ENCODE results near the gene OR52I2.

The OR52I2 gene

GRCh38 chr11:4581443-4581842 lies at the start of gene OR52I2:
OR52I2 (plus strand) TSS chr11:4581743.
- no peak for DNase-seq (ENCODE audit: low read depth, low spot score)

GRCh38 chr11:4539603-4540219 lies 41.8 kb upstream of the OR52I2 start:
- DNase-seq (ENCODE audit: low read depth, low spot score) = no peak

- DNase-seq (ENCODE audit: low read depth, low spot score) = no peak
These were observed 40.5 kb upstream of the OR52I2 start for GRCh38 chr11:4541071-4541470.

GRCh38 chr11:4543561-4543960 lies 38.0 kb upstream of the OR52I2 start:
- no peak for DNase-seq (ENCODE audit: low read depth, low spot score)

GRCh38 chr11:4544891-4545290 lies 36.7 kb upstream of the OR52I2 start, which contains the start of gene OR52M1:
OR52M1 (plus strand) TSS chr11:4545191; CDS start chr11:4545191, 0 bp downstream.
- no peak for DNase-seq (ENCODE audit: low read depth, low spot score)

- DNase-seq (ENCODE audit: low read depth, low spot score) = no peak
These were observed 34.7 kb upstream of the OR52I2 start for GRCh38 chr11:4546878-4547277.

- DNase-seq (ENCODE audit: low read depth, low spot score) = no peak
These were observed 34.1 kb upstream of the OR52I2 start for GRCh38 chr11:4547416-4547815.

GRCh38 chr11:4551346-4551979 lies 30.1 kb upstream of the OR52I2 start:
- DNase-seq (ENCODE audit: low read depth, low spot score) = no peak

- DNase-seq (ENCODE audit: low read depth, low spot score) = no peak
These were observed 21.8 kb upstream of the OR52I2 start for GRCh38 chr11:4559527-4560440.

GRCh38 chr11:4560467-4560866 lies 21.1 kb upstream of the OR52I2 start:
- DNase-seq (ENCODE audit: low read depth, low spot score) = no peak

- no peak for DNase-seq (ENCODE audit: low read depth, low spot score)
These were observed 16.2 kb upstream of the OR52I2 start for GRCh38 chr11:4565371-4565770.

GRCh38 chr11:4569075-4569474 lies 12.5 kb upstream of the OR52I2 start:
- DNase-seq (ENCODE audit: low read depth, low spot score) = no peak

- no peak for DNase-seq (ENCODE audit: low read depth, low spot score)
These were observed 4.7 kb upstream of the OR52I2 start for GRCh38 chr11:4576880-4577279.

GRCh38 chr11:4577761-4578160 lies 3.8 kb upstream of the OR52I2 start:
- no peak for DNase-seq (ENCODE audit: low read depth, low spot score)

GRCh38 chr11:4578624-4579023 lies 2.9 kb upstream of the OR52I2 start:
- DNase-seq (ENCODE audit: low read depth, low spot score) = no peak

GRCh38 chr11:4580124-4580523 lies 1.4 kb upstream of the OR52I2 start:
- no peak for DNase-seq (ENCODE audit: low read depth, low spot score)

GRCh38 chr11:4589017-4589416 lies 7.5 kb downstream of the OR52I2 start:
- DNase-seq (ENCODE audit: low read depth, low spot score) = no peak

GRCh38 chr11:4593739-4594138 lies 12.2 kb downstream of the OR52I2 start, which contains the start of gene OR52I1:
OR52I1 (plus strand) TSS chr11:4594039; CDS start chr11:4594039, 0 bp downstream.
- DNase-seq (ENCODE audit: low read depth, low spot score) = no peak

- DNase-seq (ENCODE audit: low read depth, low spot score) = no peak
These were observed 23.5 kb downstream of the OR52I2 start for GRCh38 chr11:4605057-4605456.

GRCh38 chr11:4606231-4607015 lies 24.9 kb downstream of the OR52I2 start:
- no peak for DNase-seq (ENCODE audit: low read depth, low spot score)

- no peak for DNase-seq (ENCODE audit: low read depth, low spot score)
These were observed 25.6 kb downstream of the OR52I2 start for GRCh38 chr11:4607096-4607495.

Measured in smooth muscle cell of the brain vasculature (primary cell).